ENCODE measurements around the gene BTN1A1. TPM values are rescaled to one million over a fixed set of nuclear protein-coding genes. Genes with fewer than 3 reads are reported as not detected.

The BTN1A1 gene
- total and polyA plus RNA-seq, 10 of the 15 experiments (the other 5 are each of a cell fraction or from before 2014, with no cell fraction given), result 0.05 to 2.2 (median 0.87) TPM

- ChIA-PET SMC1A (ENCODE audit: uncharacterized antibody, unreplicated experiment) (interaction anchor here (1.0 to 4.5 kb wide), 12 partner anchors 8 to 211 kb away, joined by 3 to 44 read pairs (median 8); partner anchors contain the start of gene HMGN4), RAD21 (ENCODE audit: unreplicated experiment) (interaction anchor here (1.1 to 5.5 kb wide), 7 partner anchors 11 to 222 kb away, joined by 3 to 40 read pairs (median 13); partner anchors contain the start of gene HMGN4), POLR2A (interaction anchor here (1.0 to 4.5 kb wide), 13 partner anchors 8 to 364 kb away, joined by 3 to 29 read pairs (median 5); partner anchors contain the start of gene HMGN4), CTCF (interaction anchor here (0.7 to 4.1 kb wide), 10 partner anchors 9 to 244 kb away, joined by 3 to 28 read pairs (median 4); partner anchors contain the start of gene HMGN4)
- Histone ChIP-seq H3K4me2 (ENCODE audit: control insufficient read depth, insufficient read depth) (peak overlapping the region; percentile 92), H3K4me1 (ENCODE audit: control insufficient read depth, insufficient read depth, low read length) (0 out of 2 replicates have a peak, but pooled peaks cover 3% of the 10 kb centered on the region), H3K27me3 (replicated peaks in 1 of 2; ENCODE audit: control insufficient read depth in 2 of 2, insufficient read depth in 2 of 2, low read length in 1 of 2) (no peaks in the 10 kb centered on the region), H3K27ac (ENCODE audit: control insufficient read depth, insufficient read depth) (no peak overlapping the region), H3K4me3 (peak overlapping the region; percentile 80), H3K9ac (ENCODE audit: control insufficient read depth, insufficient read depth, low read length) (peak overlapping the region; percentile 72), H3K36me3 (ENCODE audit: control insufficient read depth in 2 of 2, insufficient read depth in 2 of 2, low read length in 1 of 2) (no peaks in the 10 kb centered on the region; a peak in 1 of 4 replicates), H3K79me2 (ENCODE audit: control insufficient read depth, insufficient read depth, low read length) (no peaks in the 10 kb centered on the region), H2AFZ (ENCODE audit: control insufficient read depth, low read depth, low read length) (peak overlapping the region; percentile 90), H4K20me1 (ENCODE audit: control insufficient read depth, insufficient read depth) (no peaks in the 10 kb centered on the region), H3K9me3 (replicated peaks; ENCODE audit: control insufficient read depth, insufficient read depth, low read length) (no peaks in the 10 kb centered on the region)
- no peak for DNase-seq (ENCODE audit: low read depth, low spot score)
- no TSS peak for BruUV-seq (replicated peaks)
- no peak for ATAC-seq
- 6% methylated on average over 11 of the region's 11 CpGs for WGBS (ENCODE audit: insufficient coverage, insufficient replicate concordance, low lambda C conversion rate, missing lambda C conversion rate)
- intact Hi-C loops (cut with micrococcal nuclease; ENCODE audit: unreplicated experiment), result loop anchor here (1.0 to 10.0 kb wide), 4 partner anchors 14 to 378 kb away; partner anchors contain the start of gene HMGN4
- in situ Hi-C loops (cut with MboI), result loop anchor here (5.0 kb wide), 1 partner anchor 220 kb away; no protein-coding TSS in a partner anchor
- FAIRE-seq, result no peak
- TF ChIP-seq MEF2A (IDR thresholded peaks at IDR 0.05; ENCODE audit: insufficient read depth, low read depth, low read length) (no peak), CEBPB (IDR thresholded peaks at IDR 0.05; ENCODE audit: borderline replicate concordance in 1 of 2, low read depth in 2 of 2, low read length in 2 of 2) (no peak), BHLHE40 (IDR thresholded peaks at IDR 0.05; ENCODE audit: borderline replicate concordance in 1 of 2, low read depth in 2 of 2, low read length in 1 of 2) (no peak), USF2 (IDR thresholded peaks at IDR 0.05; ENCODE audit: borderline replicate concordance, low read depth, low read length) (no peak), ZBTB4 (CRISPR knock-in tag; IDR thresholded peaks at IDR 0.05) (no peak), PML (IDR thresholded peaks at IDR 0.05; ENCODE audit: low read length) (no peak), GABPA (IDR thresholded peaks at IDR 0.05; ENCODE audit: low read depth) (no peak), WRNIP1 (IDR thresholded peaks at IDR 0.05; ENCODE audit: borderline replicate concordance, low read depth, low read length) (no peak), MXI1 (IDR thresholded peaks at IDR 0.05; ENCODE audit: low read depth, low read length) (no peak), JUNB (IDR thresholded peaks at IDR 0.05) (no peak), CHD2 (IDR thresholded peaks at IDR 0.05; ENCODE audit: borderline replicate concordance, low read depth, low read length) (no peak), NKRF (conservative IDR thresholded peaks at IDR 0.05) (no peak), SMAD5 (IDR thresholded peaks at IDR 0.05; ENCODE audit: low read depth) (no peak), BCLAF1 (IDR thresholded peaks at IDR 0.05) (no peak)
Measured at GRCh38 chr6:26552640-26553188, 52.6 kb downstream of the BTN1A1 start.

All from GM12878 (cell line).